Psoas muscle (tissue), 8 donors: ENCODE results near the gene ULK4. TPM values are rescaled to one million over a fixed set of nuclear protein-coding genes. Genes with fewer than 3 reads are reported as not detected.

Experiments
- ATAC-seq, 4 donors: fragments of 200-7000 bp; cut with Tn5 transposase; one replicate each; pipeline ENCODE4 v1.9.1; 2020; ENCODE audit warnings: moderate library complexity in 3 of 4, mild to moderate bottlenecking in 2 of 4
- DNase-seq, 2 donors: peaks; one replicate each; pipeline ENCODE4 v3.0.0-alpha.2; 2020
- H3K27ac ChIP-seq: fragments of 200-600 bp; one replicate; pipeline ENCODE4 v1.8.0; 2022
- H3K27me3 ChIP-seq, 3 donors: fragments of 200-600 bp in 1 of 3; one replicate each; pipeline versions ENCODE4 v1.6.1 to v1.8.0; 2013 to 2022; ENCODE audit warnings: low read length in 2 of 3, mild to moderate bottlenecking in 2 of 3, moderate library complexity in 1 of 3; ENCODE audit not compliant: insufficient read depth in 3 of 3
- H3K36me3 ChIP-seq, 2 donors: fragments of 200-600 bp in 1 of 2; one replicate each; pipeline versions ENCODE4 v1.6.1 to v1.8.0; 2013 to 2022; ENCODE audit warnings: low read depth in 1 of 2, mild to moderate bottlenecking in 1 of 2, moderate library complexity in 1 of 2; ENCODE audit not compliant: insufficient read depth in 1 of 2
- H3K4me1 ChIP-seq: fragments of 200-600 bp; one replicate; pipeline ENCODE4 v1.8.0; 2022
- H3K4me3 ChIP-seq: fragments of 200-600 bp; one replicate; pipeline ENCODE4 v1.8.0; 2022; ENCODE audit warnings: mild to moderate bottlenecking
- H3K9me3 ChIP-seq: fragments of 200-600 bp; one replicate; pipeline ENCODE4 v1.8.0; 2022
- CTCF ChIP-seq: fragments of 200-600 bp; IDR thresholded peaks from one replicate; pipeline ENCODE4 v1.8.0; 2022; ENCODE audit warnings: antibody characterized with exemption
- WGBS, 3 donors: extraction: QIAGEN DNeasy Blood & Tissue Kit; methylation state at CpG; one replicate each; pipeline versions ENCODE4 v1.1.6 to v1.1.7; 2013; 5-methylcytosine and 5-hydroxymethylcytosine counted together
- intact Hi-C, 2 donors: fragments of 100-400 bp; cut with DNase I; formaldehyde crosslinking; loops; one replicate each; pipeline versions ENCODE4 v1.11.0 to v1.14.2; 2022
- polyA plus RNA-seq, 3 donors: library from polyadenylated mRNA; stranded (reverse); fragments of 200-250 nt; gene quantifications; one replicate each; pipeline ENCODE4 v1.2.3, GENCODE V29; 2013
- total RNA-seq, 4 donors: library from RNA; stranded (reverse); fragmentation: NEBNext Ultra II Directional in 2 of 4; extraction: Animal tissue kit (Norgen Biotek cat#: 25700) in 2 of 4; gene quantifications; one replicate each; pipeline versions ENCODE4 v1.2.1 to v1.2.4, GENCODE V29; 2021 to 2023
- donor health status: healthy with polysubstance abuse.
- donor health status: DM: no; HTN: no; CAD: no; lungs with moderate emphysema.
- donor health status: Bipolar disorder and iron deficiency.
- donor health status: healthy.
- donor health status: DM: yes; HTN: yes; CAD: no.
- donor health status: DM: no; HTN: no; CAD: no.
- donor health status: DM: no; HTN: no; CAD: no.
- donor health status: DM: yes; HTN: yes; CAD: no.

The ULK4 gene
- total and polyA plus RNA-seq, 7 donors = 0.61 to 3.2 (median 1.0) TPM

GRCh38 chr3:41424543-41425300, 537.2 kb downstream of the ULK4 start:
- no peak for TF ChIP-seq CTCF
- Histone ChIP-seq H3K4me1 (no peaks in the 10 kb centered on the region), H3K36me3 (no peaks in the 10 kb centered on the region), H3K9me3 (peaks cover 6% of the 10 kb centered on the region), H3K4me3 (no peak overlapping the region), H3K27ac (no peak overlapping the region), H3K27me3 (no peaks in the 10 kb centered on the region)
- 93 to 96% (median 96%) methylated on average over 4 of the region's 4 CpGs for WGBS, 3 donors
- ATAC-seq = no peak
- no peak for DNase-seq
- intact Hi-C loops = no loop called here

- TF ChIP-seq CTCF = no peak
- DNase-seq (no peak), ATAC-seq (no peak)
- no peaks in the 10 kb centered on the region for H3K27me3 ChIP-seq
- no peaks in the 10 kb centered on the region for H3K4me1 ChIP-seq
- WGBS, 3 donors = 82 to 86% (median 83%) methylated on average over 5 of the region's 5 CpGs
- H3K36me3 ChIP-seq = no peaks in the 10 kb centered on the region
- no peaks in the 10 kb centered on the region for H3K9me3 ChIP-seq
- intact Hi-C loops = no loop called here
- H3K4me3 ChIP-seq = no peak overlapping the region
- no peak overlapping the region for H3K27ac ChIP-seq
Observed at GRCh38 chr3:41419809-41420208, 542.1 kb downstream of the ULK4 start.

GRCh38 chr3:41418961-41419691, 542.8 kb downstream of the ULK4 start:
- no peaks in the 10 kb centered on the region for H3K9me3 ChIP-seq
- no peak for ATAC-seq
- no peaks in the 10 kb centered on the region for H3K36me3 ChIP-seq
- H3K4me1 ChIP-seq = no peaks in the 10 kb centered on the region
- 68 to 74% (median 72%) methylated on average over 7 of the region's 7 CpGs for WGBS, 3 donors
- no peak for DNase-seq
- intact Hi-C loops = no loop called here
- no peak overlapping the region for H3K27ac ChIP-seq
- H3K4me3 ChIP-seq = no peak overlapping the region
- no peak for TF ChIP-seq CTCF
- no peaks in the 10 kb centered on the region for H3K27me3 ChIP-seq

GRCh38 chr3:41417574-41417973, 544.3 kb downstream of the ULK4 start:
- 56 to 73% (median 59%) methylated on average over 3 of the region's 3 CpGs for WGBS, 3 donors
- H3K9me3 ChIP-seq = no peaks in the 10 kb centered on the region
- ATAC-seq (no peak), DNase-seq (no peak)
- H3K4me3 ChIP-seq = no peak overlapping the region
- TF ChIP-seq CTCF = no peak
- no peaks in the 10 kb centered on the region for H3K27me3 ChIP-seq
- intact Hi-C loops = no loop called here
- no peaks in the 10 kb centered on the region for H3K36me3 ChIP-seq
- H3K27ac ChIP-seq = no peak overlapping the region
- no peaks in the 10 kb centered on the region for H3K4me1 ChIP-seq
